Activated gamma-delta T cell treated with anti-CD3 and anti-CD28 coated beads, Interleukin-2, amount 50 U/mL, for 16 hours (primary cell): ENCODE data around the gene FBXW7.

ENCODE experiments used
- DNase-seq: peaks from one replicate; pipeline ENCODE4 v3.0.0-alpha.2; 2020; ENCODE audit warnings: low read depth

The FBXW7 gene

DNA sequence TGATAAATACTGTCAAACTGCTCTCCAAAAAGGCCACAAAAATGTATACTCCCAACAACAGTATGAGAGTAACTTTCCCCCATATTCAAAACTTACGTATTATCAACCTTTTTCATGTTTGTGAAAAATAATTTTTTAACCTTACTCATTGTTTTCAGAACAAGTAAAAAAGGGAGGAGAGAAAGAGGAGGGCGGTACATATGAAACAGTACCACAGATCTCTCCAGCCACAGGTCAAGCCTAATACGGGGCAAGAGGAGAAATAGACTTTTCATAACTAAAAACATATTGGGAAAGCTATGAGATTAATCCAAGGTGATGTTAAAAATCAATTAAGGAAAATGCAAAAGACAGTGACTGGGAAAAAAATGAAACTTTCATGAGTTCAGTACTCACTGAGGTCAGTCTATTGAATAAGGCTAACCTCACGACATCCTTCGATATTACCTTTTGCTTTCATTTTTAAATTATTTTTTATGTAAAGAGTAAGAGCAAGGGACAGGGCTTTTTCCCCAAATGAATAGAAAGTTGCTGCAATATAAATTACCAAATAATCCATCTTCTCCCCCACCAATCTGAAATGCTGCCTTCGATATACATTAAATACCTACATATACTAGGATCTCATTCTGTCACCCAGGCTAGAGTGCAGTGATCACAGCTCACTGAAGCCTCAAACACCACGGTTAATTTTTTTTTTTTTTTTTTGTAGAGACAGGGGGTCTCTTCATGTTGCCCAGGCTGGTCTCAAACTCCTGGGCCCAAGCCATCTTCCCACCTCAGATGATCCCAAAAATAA lies 25.3 kb downstream of the FBXW7 start:
- no peak for DNase-seq

DNA sequence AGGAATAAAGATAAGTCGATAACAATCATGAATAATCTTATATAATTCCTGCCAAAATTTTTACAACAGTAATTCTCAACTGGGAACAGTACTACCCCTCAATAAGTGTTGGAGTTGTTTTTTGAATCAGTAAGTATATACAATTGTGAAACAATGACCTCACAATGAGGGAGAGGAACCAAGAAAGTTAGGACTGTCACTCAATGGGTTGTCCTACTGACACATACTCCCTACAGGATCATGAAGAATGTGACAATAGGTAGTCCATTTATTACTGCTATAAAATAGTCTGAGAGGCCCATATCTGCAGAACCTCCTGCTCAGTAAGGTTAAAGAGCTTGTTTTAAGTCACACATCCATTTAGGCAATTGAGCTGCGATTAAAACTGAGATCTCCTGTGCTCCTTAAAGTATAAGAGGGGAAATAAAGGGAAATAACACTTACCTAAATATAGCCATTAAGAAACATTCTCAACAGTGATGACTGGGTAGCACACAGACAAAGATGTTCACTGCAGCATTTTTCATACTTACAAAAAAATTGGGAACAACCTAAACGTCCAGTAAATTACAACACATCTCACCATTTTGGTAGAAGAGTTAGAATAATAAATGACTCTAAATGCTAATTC lies 26.2 kb downstream of the FBXW7 start:
- DNase-seq = no peak

GRCh38 chr4:152508818-152509217 lies 27.1 kb downstream of the FBXW7 start:
- no peak for DNase-seq

DNA sequence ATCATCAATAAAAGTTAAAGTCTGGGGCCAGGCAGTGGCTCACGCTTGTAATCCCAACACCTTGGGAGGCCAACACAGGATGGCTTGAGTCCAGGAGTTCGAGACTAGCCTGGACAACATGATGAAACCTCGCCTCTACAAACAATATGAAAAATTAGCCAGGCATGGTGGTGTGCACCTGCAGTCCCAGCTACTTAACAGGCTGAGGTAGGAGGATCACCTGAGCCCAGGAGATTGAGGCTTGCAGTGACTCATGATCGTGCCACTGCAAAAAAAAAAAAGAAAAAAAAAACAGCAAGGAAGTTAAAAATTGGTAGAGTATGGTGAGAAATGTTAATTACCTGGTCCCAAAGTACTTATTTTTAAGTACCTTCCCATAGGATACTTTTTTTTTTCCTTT lies 27.5 kb downstream of the FBXW7 start:
- no peak for DNase-seq

DNA sequence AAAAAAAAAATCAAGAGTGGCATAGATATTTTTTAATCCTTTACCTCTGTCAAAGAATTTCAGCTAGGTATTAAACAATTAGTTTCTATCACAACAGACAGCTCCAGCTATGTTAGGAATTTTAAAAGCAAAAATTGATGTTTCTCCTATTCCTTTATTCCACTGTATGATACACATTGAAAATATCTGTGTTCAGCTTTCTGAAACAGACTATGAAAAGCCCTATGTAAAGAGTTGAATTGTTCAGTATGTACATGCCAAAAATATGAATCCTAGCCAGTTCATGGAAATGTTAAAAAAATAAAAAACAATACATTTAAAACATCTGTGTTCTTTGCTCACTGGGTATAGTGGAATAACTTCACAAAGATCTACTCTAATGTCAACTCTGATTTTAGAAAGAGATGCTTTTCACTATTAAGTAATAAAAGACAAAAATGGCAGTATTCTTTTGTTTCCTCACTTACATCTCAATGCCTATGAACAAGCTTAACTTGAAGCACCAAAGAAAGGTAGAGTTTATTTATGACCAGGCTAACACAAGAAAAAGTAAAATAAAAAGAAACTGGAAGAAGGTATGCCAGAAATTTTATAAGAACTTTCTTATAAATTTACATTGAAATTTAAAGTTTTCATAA lies 32.1 kb downstream of the FBXW7 start:
- DNase-seq = no peak

- DNase-seq = no peak
Observed at GRCh38 chr4:152501846-152502536, 33.9 kb downstream of the FBXW7 start.

GRCh38 chr4:152500800-152501434 lies 35.0 kb downstream of the FBXW7 start:
- DNase-seq = peak; percentile 60

DNA sequence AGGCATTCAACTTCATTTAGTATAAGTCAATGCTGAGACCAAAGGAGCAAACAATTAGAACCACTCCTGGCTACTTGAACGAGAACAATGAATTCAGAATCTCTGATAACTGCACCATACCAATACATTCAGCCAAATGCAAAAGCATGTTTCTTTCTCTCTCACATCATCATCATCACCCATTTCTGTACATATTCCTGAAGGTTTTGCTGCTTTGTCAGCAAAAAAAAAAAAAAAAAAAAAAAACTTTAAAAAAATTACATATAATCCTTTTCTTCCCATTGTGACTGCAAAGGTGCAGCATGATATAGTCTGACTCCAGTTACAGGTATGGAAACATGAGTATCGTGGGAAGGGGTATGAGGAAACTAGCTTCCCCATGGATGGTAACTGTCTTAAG lies 35.6 kb downstream of the FBXW7 start:
- no peak for DNase-seq

- DNase-seq = no peak
Observed at GRCh38 chr4:152499344-152499743, 36.5 kb downstream of the FBXW7 start.

GRCh38 chr4:152494020-152494419 lies 41.9 kb downstream of the FBXW7 start:
- no peak for DNase-seq

DNA sequence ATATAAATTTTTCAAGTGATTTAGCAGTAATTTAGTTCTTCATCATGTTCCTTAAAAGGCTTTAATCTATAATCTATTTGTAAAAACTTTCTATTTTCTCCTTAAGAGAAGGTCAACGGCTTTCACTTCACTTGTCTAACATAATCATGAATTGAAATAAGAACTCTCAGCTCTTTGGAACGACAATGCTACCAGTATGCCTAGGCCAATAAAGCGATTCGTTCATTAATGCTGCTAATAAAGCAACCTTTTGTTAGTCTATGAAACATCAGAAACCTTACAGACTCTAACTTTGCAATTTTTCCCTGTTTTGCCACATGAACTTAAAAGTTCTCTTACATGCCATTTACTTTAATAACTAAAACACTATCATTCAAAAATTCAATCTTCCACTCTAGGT lies 47.6 kb downstream of the FBXW7 start:
- DNase-seq = no peak

GRCh38 chr4:152486429-152487389 lies 49.2 kb downstream of the FBXW7 start:
- no peak for DNase-seq

DNA sequence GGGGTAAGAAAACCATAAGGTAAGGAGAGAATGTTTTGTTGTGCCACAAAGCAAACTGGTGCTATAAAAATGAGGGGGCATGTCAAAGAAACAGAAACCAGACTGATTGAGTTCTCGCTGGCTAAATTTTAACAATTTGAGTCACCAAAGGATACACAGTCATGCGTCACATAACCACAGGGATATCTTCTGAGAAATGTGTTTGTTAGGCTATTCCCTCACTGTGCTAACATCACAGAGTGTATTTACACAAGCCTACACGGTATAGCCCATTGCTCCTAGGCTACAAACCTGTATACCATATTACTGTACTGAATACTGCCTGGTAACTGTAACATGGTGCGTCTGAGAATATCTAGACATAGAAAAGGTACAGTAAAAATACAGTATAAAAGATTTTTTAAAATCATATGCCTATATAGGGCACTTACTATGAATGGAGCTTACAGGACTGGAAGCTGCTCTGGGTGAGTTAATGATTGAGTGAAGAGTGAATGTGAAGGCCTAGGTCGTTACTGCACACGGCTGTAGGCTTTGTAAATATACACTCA lies 50.1 kb downstream of the FBXW7 start:
- peak; percentile 8 for DNase-seq

GRCh38 chr4:152482211-152482610 lies 53.7 kb downstream of the FBXW7 start:
- DNase-seq = no peak

DNA sequence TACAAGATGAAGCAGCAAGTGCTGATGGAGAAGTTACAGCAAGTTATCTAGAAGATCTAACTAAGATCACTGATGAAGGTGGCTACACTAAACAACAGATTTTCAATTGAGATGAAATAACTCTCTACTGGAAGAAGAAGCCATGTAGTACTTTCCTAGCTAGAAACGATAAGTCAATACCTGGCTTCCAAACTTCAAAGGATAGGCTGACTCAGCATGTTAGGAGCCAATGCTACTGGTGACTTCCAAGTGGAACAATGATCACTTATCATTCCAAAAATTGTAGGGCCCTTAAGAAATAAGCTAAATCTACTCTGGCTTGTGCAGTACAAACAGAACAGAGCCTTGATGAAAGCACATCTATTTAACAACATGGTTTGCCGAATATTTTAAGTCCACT lies 55.0 kb downstream of the FBXW7 start:
- DNase-seq = no peak

DNA sequence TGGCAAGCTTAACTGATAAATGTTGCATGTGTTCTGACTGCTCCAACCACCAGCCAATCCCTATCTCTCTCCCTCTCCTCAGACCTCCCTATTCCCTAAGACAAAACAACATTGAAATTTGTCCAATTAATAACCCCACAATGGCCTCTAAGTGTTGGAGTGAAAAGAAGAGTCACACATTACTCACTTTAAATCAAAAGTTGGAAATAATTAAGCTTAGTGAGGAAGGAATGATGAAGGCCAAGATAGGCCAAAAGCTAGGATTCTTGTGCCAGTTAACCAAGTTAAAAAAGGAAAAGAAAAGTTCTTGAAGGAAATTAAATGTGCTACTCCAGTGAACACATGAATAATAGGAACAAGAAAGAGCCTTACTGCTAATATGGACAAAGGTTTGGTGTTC lies 55.6 kb downstream of the FBXW7 start:
- no peak for DNase-seq

GRCh38 chr4:152479428-152480026 lies 56.4 kb downstream of the FBXW7 start:
- no peak for DNase-seq

- no peak for DNase-seq
Observed at GRCh38 chr4:152478461-152479237, 57.2 kb downstream of the FBXW7 start.

DNA sequence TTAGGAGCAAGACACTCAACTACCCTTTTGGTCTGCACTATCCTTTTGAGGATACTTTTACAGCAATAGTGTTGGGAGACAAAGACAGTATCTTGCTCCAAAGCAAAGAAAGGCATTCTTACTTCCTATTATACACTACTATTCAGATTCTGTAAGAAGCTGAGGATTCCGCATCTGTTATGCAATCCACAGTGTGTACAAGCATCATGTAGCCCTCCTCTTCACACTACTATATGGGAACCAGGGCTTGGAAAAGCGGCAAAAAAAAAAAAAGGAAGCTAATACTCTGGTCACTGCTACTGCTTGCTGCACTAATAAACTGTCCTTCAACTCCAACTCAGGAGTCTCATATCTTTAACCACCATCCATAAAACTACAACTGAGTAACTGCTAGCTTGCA lies 59.1 kb downstream of the FBXW7 start:
- DNase-seq = no peak
